Measurements from ENCODE around the gene SYNJ1.

GRCh38 chr21:32698286-32698685 lies 29.5 kb downstream of the SYNJ1 start:
- TF ChIP-seq POLR2A (IDR thresholded peaks at IDR 0.05) (no peak), CTCF (IDR thresholded peaks at IDR 0.05) (no peak)
